ENCODE measurements around the gene NLRC3. TPM values are rescaled to one million over a fixed set of nuclear protein-coding genes. Genes with fewer than 3 reads are reported as not detected.

Gene NLRC3
- total RNA-seq, 6 experiments from 2014 or later, result 0.53 to 1.2 (median 0.64) TPM

DNA sequence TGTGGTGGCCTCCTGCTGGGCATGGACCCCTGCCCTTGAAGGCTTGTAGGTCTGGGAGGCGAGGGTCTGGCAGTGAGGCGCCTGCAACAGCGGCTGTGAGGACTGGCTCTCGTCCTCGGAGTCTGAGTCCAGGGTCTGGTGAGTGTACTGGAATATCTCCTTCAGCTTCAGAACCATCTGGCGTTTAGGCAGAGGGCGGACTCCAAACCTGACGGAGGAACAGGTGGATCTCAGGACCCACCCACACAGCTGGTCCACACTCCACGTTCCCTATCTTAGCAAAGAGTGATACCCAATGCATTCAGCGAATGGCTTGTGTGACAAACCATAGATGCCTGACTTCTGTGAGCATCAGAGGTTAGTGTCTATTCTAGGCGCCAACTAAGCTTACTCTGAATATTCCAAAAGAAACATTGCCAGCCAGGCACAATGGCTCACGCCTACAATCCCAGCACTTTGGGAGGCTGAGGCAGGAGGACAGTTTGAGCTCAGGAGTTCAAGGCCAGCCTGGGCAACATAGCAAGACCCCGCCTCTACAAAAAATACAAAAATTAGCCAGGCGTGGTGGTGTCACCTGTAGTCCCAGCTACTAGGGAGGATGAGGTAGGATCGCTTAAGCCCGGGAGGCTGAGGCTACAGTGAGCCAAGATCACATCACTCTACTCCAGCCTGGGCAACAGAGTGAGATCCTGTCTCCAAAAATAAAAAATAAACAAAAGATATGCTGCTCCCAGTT, 6.3 kb upstream of the NLRC3 start:
- Histone ChIP-seq H3K36me3 (no peaks in the 10 kb centered on the region), H3K27me3 (no peaks in the 10 kb centered on the region), H3K4me3 (no peak overlapping the region), H3K9me3 (no peaks in the 10 kb centered on the region), H3K4me1 (no peaks in the 10 kb centered on the region), H3K27ac (no peak overlapping the region)
- intact Hi-C loops (cut with DNase I), result no loop called here
- TF ChIP-seq, protein P1, sequence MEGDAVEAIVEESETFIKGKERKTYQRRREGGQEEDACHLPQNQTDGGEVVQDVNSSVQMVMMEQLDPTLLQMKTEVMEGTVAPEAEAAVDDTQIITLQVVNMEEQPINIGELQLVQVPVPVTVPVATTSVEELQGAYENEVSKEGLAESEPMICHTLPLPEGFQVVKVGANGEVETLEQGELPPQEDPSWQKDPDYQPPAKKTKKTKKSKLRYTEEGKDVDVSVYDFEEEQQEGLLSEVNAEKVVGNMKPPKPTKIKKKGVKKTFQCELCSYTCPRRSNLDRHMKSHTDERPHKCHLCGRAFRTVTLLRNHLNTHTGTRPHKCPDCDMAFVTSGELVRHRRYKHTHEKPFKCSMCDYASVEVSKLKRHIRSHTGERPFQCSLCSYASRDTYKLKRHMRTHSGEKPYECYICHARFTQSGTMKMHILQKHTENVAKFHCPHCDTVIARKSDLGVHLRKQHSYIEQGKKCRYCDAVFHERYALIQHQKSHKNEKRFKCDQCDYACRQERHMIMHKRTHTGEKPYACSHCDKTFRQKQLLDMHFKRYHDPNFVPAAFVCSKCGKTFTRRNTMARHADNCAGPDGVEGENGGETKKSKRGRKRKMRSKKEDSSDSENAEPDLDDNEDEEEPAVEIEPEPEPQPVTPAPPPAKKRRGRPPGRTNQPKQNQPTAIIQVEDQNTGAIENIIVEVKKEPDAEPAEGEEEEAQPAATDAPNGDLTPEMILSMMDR (IDR thresholded peaks at IDR 0.05), result no peak
- no peak for TF ChIP-seq POLR2A (IDR thresholded peaks at IDR 0.05)
- DNase-seq (no peak), ATAC-seq (no peak)
- WGBS (ENCODE audit: insufficient coverage, low coverage, low lambda C conversion rate, missing lambda C conversion rate), result 87% methylated on average over 3 of the region's 16 CpGs

DNA sequence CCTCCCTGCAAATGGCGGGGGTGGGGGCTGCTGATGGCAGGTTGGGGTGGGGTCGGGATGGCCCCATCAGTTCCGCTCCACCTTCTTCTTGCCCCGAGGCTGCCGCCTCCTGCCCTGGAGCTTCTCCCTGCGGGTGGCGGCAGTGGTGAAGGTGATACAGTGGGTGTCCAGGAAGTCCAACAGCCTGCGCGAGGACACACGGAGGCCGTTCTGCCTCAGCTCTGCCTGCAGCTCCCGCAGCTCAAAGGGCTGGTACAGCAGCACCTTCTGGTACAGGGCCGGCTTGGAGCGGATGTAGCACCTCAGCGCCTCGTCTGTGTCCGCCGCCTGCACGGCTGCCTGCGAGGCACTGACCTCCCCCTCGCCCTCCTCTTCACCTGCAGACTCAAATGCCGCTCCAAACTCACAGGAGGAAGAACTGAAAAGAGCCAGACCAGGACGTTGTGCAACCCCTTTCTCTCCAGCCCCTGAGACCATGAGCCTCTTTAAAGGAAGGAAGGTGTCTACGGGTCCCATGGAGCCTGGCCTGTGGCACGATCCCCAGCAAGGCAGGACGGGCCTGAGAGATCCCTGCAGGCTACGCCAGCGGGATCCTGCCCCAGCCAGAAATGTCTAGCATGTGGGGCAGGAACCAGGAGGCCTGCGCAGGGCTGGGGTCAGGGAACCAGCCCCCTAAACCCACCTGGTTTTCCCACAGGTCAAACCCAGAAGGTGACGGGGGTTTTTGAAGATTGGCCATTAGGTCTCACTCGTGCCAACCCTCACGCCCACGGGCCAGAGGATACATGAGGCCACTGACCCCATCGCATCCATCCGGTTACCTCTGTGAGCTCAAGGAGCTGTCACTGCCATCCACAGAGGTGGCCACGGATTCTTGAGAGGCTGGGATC, 5.3 kb upstream of the NLRC3 start:
- ATAC-seq (no peak), DNase-seq (peak in 2 of 3 donors; percentile 35 to 41)
- intact Hi-C loops (cut with DNase I), result no loop called here
- Histone ChIP-seq H3K36me3 (no peaks in the 10 kb centered on the region), H3K9me3 (no peaks in the 10 kb centered on the region), H3K27ac (no peak overlapping the region), H3K27me3 (no peaks in the 10 kb centered on the region), H3K4me3 (no peak overlapping the region), H3K4me1 (no peaks in the 10 kb centered on the region)
- TF ChIP-seq, protein P1 (IDR thresholded peaks at IDR 0.05), result no peak
- TF ChIP-seq POLR2A (IDR thresholded peaks at IDR 0.05), result no peak
- WGBS (ENCODE audit: insufficient coverage, low coverage, low lambda C conversion rate, missing lambda C conversion rate), result 95% methylated on average over 6 of the region's 36 CpGs

DNA sequence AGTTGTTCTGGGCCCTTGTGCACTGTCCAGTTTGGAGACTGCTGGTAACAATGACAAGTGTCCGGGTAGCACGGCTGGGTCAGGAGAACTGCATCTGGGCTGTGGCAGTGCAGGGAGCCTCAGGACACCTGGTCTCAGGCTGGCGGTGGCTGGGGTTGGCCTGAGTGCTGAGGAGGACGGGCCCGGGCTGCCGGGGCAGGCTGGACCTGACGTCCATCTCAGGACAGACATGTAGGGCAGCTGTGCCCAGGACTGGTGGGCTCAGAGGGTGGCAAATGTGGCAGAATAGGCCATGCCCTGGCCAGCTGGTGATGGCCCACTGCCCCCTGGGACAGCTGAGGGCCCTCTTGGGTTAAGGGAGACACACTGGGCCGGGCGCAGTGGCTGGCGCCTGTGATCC, 4.2 kb upstream of the NLRC3 start:
- TF ChIP-seq POLR2A (IDR thresholded peaks at IDR 0.05), result no peak
- TF ChIP-seq, protein P1 (IDR thresholded peaks at IDR 0.05), result no peak
- intact Hi-C loops (cut with DNase I), result no loop called here
- no peak for ATAC-seq
- H3K4me3 ChIP-seq, result no peak overlapping the region
- no peaks in the 10 kb centered on the region for H3K36me3 ChIP-seq
- DNase-seq, result no peak
- H3K9me3 ChIP-seq, result no peaks in the 10 kb centered on the region
- WGBS (ENCODE audit: insufficient coverage, low coverage, low lambda C conversion rate, missing lambda C conversion rate), result no CpG with 5 or more reads among the region's 10 CpGs
- no peaks in the 10 kb centered on the region for H3K4me1 ChIP-seq
- no peaks in the 10 kb centered on the region for H3K27me3 ChIP-seq
- H3K27ac ChIP-seq, result no peak overlapping the region

DNA sequence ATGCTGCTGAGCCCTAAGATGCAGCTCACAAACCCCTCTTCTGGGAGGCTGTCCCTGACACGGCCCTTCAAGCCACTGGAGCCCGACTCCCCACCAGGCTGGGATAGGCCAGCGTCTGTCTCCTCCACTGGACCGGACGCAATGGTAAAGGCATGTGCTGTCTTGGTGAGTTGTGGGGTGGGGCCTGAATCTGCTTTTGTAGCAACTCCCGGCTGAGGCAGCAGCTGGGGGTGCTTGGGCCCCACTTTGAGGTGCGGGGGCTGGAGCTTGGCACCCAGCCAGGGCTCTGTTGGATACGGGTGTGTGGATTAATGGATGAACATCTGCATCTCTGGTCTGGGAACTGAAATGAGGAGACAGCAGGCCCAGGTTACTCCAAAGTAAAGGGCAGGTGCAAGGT, 3.5 kb upstream of the NLRC3 start:
- WGBS (ENCODE audit: insufficient coverage, low coverage, low lambda C conversion rate, missing lambda C conversion rate), result 88% methylated on average over 5 of the region's 8 CpGs
- no peaks in the 10 kb centered on the region for H3K36me3 ChIP-seq
- no peak overlapping the region for H3K27ac ChIP-seq
- no peaks in the 10 kb centered on the region for H3K4me1 ChIP-seq
- H3K27me3 ChIP-seq, result no peaks in the 10 kb centered on the region
- intact Hi-C loops (cut with DNase I), result no loop called here
- ATAC-seq (no peak), DNase-seq (peak in 1 of 3 donors; percentile 42)
- no peak overlapping the region for H3K4me3 ChIP-seq
- TF ChIP-seq POLR2A (IDR thresholded peaks at IDR 0.05), result no peak
- TF ChIP-seq, protein P1 (IDR thresholded peaks at IDR 0.05), result no peak
- no peaks in the 10 kb centered on the region for H3K9me3 ChIP-seq

Data from right lobe of liver (tissue), 6 donors.